ENCODE data around the gene NAT14.
A peak's percentile ranks its signal among the peaks of the same experiment; 100 is the strongest.

Gene NAT14

GRCh38 chr19:55459950-55460657 lies 24.9 kb upstream of the NAT14 start:
- no peak for TF ChIP-seq CTCF (IDR thresholded peaks at IDR 0.05; ENCODE audit: insufficient read depth, missing control alignments)
- DNase-seq (ENCODE audit: insufficient read length, low spot score) = no peak
- no peak for FAIRE-seq

GRCh38 chr19:55460670-55461258 lies 24.2 kb upstream of the NAT14 start:
- DNase-seq (ENCODE audit: insufficient read length, low spot score) (no peak), FAIRE-seq (no peak)
- no peak for TF ChIP-seq CTCF (IDR thresholded peaks at IDR 0.05; ENCODE audit: insufficient read depth, missing control alignments)

GRCh38 chr19:55461259-55461973 lies 23.6 kb upstream of the NAT14 start, which contains the start of gene ISOC2:
ISOC2 (minus strand) TSS chr19:55461642; CDS start chr19:55456486, 5,156 bp downstream.
- DNase-seq (ENCODE audit: insufficient read length, low spot score) (peak; percentile 91), FAIRE-seq (no peak)
- TF ChIP-seq CTCF (IDR thresholded peaks at IDR 0.05; ENCODE audit: insufficient read depth, missing control alignments) = no peak

GRCh38 chr19:55461974-55462626 lies 22.9 kb upstream of the NAT14 start:
- TF ChIP-seq CTCF (IDR thresholded peaks at IDR 0.05; ENCODE audit: insufficient read depth, missing control alignments) = no peak
- DNase-seq (ENCODE audit: insufficient read length, low spot score) = no peak
- no peak for FAIRE-seq

- FAIRE-seq = no peak
Measured at GRCh38 chr19:55462722-55463121, 22.3 kb upstream of the NAT14 start.

GRCh38 chr19:55463583-55464031 lies 21.4 kb upstream of the NAT14 start:
- FAIRE-seq = no peak
- TF ChIP-seq CTCF (IDR thresholded peaks at IDR 0.05; ENCODE audit: insufficient read depth, missing control alignments) = no peak
- no peak for DNase-seq (ENCODE audit: insufficient read length, low spot score)

More at GRCh38 chr19:55462722-55463121, 22.3 kb upstream of the NAT14 start:
- no peak for DNase-seq (ENCODE audit: insufficient read length, low spot score)
- no peak for TF ChIP-seq CTCF (IDR thresholded peaks at IDR 0.05; ENCODE audit: insufficient read depth, missing control alignments)
